ENCODE data around the gene ZBTB20.

- TF ChIP-seq CTCF (IDR thresholded peaks at IDR 0.05 in 2 of 3, conservative IDR thresholded peaks at IDR 0.05 in 1 of 3; ENCODE audit: control insufficient read depth in 2 of 3, extremely low read depth in 1 of 3, insufficient read depth in 1 of 3, low read depth in 3 of 3, low read length in 3 of 3), result peak in 2 of 3 experiments; percentile 40; a peak in 4 of 6 replicates
- no peak for TF ChIP-seq TCF12 (IDR thresholded peaks at IDR 0.05; ENCODE audit: low read depth, low read length)
Measured at GRCh38 chr3:114447545-114447944, 699.5 kb downstream of the ZBTB20 start.
